ENCODE results near the gene APOA5. TPM values are rescaled to one million over a fixed set of nuclear protein-coding genes. Genes with fewer than 3 reads are reported as not detected.

Gene APOA5
- total and polyA plus RNA-seq, 2 of the 13 experiments (the other 11 are each of a cell fraction or from before 2014, with no cell fraction given), result 44.0 to 49.1 TPM

GRCh38 chr11:116828632-116829524, 37.2 kb upstream of the APOA5 start (continued):
- peak; percentile 74 for TF ChIP-seq ARID5B (CRISPR knock-in tag; IDR thresholded peaks at IDR 0.05)
- TF ChIP-seq XBP1 (CRISPR knock-in tag; IDR thresholded peaks at IDR 0.05), result 0 out of 2 replicates have a peak, but pooled peaks have one; percentile 13
- no peak for TF ChIP-seq ZNF121 (CRISPR knock-in tag; IDR thresholded peaks at IDR 0.05)
- no peak for TF ChIP-seq EHMT2 (IDR thresholded peaks at IDR 0.05; ENCODE audit: borderline replicate concordance, low read depth, low read length)
- TF ChIP-seq ATF7-NPFF (CRISPR knock-in tag; IDR thresholded peaks at IDR 0.05; ENCODE audit: low read depth), result no peak
- TF ChIP-seq, protein P1, sequence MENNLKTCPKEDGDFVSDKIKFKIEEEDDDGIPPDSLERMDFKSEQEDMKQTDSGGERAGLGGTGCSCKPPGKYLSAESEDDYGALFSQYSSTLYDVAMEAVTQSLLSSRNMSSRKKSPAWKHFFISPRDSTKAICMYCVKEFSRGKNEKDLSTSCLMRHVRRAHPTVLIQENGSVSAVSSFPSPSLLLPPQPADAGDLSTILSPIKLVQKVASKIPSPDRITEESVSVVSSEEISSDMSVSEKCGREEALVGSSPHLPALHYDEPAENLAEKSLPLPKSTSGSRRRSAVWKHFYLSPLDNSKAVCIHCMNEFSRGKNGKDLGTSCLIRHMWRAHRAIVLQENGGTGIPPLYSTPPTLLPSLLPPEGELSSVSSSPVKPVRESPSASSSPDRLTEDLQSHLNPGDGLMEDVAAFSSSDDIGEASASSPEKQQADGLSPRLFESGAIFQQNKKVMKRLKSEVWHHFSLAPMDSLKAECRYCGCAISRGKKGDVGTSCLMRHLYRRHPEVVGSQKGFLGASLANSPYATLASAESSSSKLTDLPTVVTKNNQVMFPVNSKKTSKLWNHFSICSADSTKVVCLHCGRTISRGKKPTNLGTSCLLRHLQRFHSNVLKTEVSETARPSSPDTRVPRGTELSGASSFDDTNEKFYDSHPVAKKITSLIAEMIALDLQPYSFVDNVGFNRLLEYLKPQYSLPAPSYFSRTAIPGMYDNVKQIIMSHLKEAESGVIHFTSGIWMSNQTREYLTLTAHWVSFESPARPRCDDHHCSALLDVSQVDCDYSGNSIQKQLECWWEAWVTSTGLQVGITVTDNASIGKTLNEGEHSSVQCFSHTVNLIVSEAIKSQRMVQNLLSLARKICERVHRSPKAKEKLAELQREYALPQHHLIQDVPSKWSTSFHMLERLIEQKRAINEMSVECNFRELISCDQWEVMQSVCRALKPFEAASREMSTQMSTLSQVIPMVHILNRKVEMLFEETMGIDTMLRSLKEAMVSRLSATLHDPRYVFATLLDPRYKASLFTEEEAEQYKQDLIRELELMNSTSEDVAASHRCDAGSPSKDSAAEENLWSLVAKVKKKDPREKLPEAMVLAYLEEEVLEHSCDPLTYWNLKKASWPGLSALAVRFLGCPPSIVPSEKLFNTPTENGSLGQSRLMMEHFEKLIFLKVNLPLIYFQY (CRISPR knock-in tag; IDR thresholded peaks at IDR 0.05; ENCODE audit: borderline replicate concordance), result peak; percentile 66; the same call in 1 of the 2 replicates
- no peak for TF ChIP-seq EZH2 (conservative IDR thresholded peaks at IDR 0.05; ENCODE audit: low read depth, low read length)
- TF ChIP-seq ZNF275 (CRISPR knock-in tag; IDR thresholded peaks at IDR 0.05; ENCODE audit: borderline replicate concordance), result no peak
- no peak for TF ChIP-seq FOXK2 (IDR thresholded peaks at IDR 0.05)
- no peak for TF ChIP-seq ZNF382 (CRISPR knock-in tag; IDR thresholded peaks at IDR 0.05; ENCODE audit: borderline replicate concordance)
- peak; percentile 89; the same call in 1 of the 2 replicates for TF ChIP-seq ZSCAN21 (CRISPR knock-in tag; IDR thresholded peaks at IDR 0.05; ENCODE audit: borderline replicate concordance)
- no peak for TF ChIP-seq ZNF34 (CRISPR knock-in tag; IDR thresholded peaks at IDR 0.05; ENCODE audit: borderline replicate concordance)
- TF ChIP-seq, protein P2, sequence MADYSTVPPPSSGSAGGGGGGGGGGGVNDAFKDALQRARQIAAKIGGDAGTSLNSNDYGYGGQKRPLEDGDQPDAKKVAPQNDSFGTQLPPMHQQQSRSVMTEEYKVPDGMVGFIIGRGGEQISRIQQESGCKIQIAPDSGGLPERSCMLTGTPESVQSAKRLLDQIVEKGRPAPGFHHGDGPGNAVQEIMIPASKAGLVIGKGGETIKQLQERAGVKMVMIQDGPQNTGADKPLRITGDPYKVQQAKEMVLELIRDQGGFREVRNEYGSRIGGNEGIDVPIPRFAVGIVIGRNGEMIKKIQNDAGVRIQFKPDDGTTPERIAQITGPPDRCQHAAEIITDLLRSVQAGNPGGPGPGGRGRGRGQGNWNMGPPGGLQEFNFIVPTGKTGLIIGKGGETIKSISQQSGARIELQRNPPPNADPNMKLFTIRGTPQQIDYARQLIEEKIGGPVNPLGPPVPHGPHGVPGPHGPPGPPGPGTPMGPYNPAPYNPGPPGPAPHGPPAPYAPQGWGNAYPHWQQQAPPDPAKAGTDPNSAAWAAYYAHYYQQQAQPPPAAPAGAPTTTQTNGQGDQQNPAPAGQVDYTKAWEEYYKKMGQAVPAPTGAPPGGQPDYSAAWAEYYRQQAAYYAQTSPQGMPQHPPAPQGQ (CRISPR knock-in tag; IDR thresholded peaks at IDR 0.05; ENCODE audit: borderline replicate concordance), result no peak
- TF ChIP-seq MLX (CRISPR knock-in tag; IDR thresholded peaks at IDR 0.05), result peak; percentile 82

All from HepG2 (cell line).